Uterus (tissue), 2 donors: ENCODE results near the gene ITPKC.

Experiments used
- POLR2A ChIP-seq, 2 donors: fragments of 450-650 bp; IDR thresholded peaks; one replicate each; pipeline ENCODE4 v1.6.1; 2016; ENCODE audit warnings: antibody characterized with exemption in 2 of 2, mild to moderate bottlenecking in 1 of 2, moderate library complexity in 1 of 2
- TF ChIP-seq, protein P1 (sequence below), 4 experiments: fragments of 200-600 bp in 2 of 4; fragments of 450-650 bp in 2 of 4; sonication (generic) in 2 of 4; IDR thresholded peaks; one replicate each; pipeline ENCODE4 v1.5.1; 2016 to 2019; ENCODE audit warnings: antibody characterized with exemption in 4 of 4, mild to moderate bottlenecking in 2 of 4, moderate library complexity in 1 of 4

- TF ChIP-seq, protein P1, sequence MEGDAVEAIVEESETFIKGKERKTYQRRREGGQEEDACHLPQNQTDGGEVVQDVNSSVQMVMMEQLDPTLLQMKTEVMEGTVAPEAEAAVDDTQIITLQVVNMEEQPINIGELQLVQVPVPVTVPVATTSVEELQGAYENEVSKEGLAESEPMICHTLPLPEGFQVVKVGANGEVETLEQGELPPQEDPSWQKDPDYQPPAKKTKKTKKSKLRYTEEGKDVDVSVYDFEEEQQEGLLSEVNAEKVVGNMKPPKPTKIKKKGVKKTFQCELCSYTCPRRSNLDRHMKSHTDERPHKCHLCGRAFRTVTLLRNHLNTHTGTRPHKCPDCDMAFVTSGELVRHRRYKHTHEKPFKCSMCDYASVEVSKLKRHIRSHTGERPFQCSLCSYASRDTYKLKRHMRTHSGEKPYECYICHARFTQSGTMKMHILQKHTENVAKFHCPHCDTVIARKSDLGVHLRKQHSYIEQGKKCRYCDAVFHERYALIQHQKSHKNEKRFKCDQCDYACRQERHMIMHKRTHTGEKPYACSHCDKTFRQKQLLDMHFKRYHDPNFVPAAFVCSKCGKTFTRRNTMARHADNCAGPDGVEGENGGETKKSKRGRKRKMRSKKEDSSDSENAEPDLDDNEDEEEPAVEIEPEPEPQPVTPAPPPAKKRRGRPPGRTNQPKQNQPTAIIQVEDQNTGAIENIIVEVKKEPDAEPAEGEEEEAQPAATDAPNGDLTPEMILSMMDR (IDR thresholded peaks at IDR 0.05) = no peak
- TF ChIP-seq POLR2A (IDR thresholded peaks at IDR 0.05) = no peak
These were observed 27.4 kb upstream of the ITPKC start for GRCh38 chr19:40689339-40690049.
